ENCODE results near the gene ENPP1. TPM values are rescaled to one million over a fixed set of nuclear protein-coding genes. Genes with fewer than 3 reads are reported as not detected.

Gene ENPP1
- total RNA-seq, 1 experiment from 2014 or later = 29.7 TPM

DNA sequence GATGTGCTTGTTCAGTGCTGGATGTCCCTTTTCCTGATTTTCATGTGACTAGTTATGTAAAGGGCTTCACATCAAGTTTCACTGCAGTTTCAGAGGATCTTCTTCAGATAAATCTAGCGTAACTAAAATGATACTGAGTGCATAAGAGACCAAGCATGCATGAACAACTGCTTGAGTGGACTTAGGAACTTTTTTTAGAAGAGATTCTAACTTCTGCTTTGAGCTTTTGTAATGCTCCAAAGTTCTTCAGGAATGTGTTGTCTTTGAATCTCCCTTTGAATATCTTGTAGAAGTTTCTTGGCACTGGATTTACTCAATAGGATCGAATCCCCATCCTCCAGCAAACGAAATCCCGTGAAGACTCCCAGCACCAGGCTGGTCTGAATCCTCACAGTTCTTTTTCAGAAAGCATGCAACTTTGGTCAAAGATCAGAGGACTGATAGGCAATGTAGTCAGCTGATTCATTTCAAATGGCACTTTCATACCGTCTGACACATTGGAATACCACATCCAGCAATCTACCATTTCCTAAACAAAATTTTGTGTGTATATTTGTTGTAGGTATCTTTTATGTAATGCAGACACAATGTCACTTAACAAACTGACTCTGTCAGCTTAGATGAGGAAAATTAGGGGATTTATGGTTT, 33.2 kb downstream of the ENPP1 start:
- Mint-ChIP-seq H3K27ac (no peak overlapping the region; the same call in 1 of the 2 replicates), H3K36me3 (no peaks in the 10 kb centered on the region), H3K4me1 (peaks cover 18% of the 10 kb centered on the region), H3K4me3 (no peak overlapping the region), H3K9me3 (no peaks in the 10 kb centered on the region), H3K27me3 (ENCODE audit: low read depth) (no peaks in the 10 kb centered on the region)
- ChIA-PET CTCF (no interaction called here), POLR2A (no interaction called here)
- DNase-seq (ENCODE audit: low spot score) (no peak), ATAC-seq (no peak)
- TF ChIP-seq, protein P1, sequence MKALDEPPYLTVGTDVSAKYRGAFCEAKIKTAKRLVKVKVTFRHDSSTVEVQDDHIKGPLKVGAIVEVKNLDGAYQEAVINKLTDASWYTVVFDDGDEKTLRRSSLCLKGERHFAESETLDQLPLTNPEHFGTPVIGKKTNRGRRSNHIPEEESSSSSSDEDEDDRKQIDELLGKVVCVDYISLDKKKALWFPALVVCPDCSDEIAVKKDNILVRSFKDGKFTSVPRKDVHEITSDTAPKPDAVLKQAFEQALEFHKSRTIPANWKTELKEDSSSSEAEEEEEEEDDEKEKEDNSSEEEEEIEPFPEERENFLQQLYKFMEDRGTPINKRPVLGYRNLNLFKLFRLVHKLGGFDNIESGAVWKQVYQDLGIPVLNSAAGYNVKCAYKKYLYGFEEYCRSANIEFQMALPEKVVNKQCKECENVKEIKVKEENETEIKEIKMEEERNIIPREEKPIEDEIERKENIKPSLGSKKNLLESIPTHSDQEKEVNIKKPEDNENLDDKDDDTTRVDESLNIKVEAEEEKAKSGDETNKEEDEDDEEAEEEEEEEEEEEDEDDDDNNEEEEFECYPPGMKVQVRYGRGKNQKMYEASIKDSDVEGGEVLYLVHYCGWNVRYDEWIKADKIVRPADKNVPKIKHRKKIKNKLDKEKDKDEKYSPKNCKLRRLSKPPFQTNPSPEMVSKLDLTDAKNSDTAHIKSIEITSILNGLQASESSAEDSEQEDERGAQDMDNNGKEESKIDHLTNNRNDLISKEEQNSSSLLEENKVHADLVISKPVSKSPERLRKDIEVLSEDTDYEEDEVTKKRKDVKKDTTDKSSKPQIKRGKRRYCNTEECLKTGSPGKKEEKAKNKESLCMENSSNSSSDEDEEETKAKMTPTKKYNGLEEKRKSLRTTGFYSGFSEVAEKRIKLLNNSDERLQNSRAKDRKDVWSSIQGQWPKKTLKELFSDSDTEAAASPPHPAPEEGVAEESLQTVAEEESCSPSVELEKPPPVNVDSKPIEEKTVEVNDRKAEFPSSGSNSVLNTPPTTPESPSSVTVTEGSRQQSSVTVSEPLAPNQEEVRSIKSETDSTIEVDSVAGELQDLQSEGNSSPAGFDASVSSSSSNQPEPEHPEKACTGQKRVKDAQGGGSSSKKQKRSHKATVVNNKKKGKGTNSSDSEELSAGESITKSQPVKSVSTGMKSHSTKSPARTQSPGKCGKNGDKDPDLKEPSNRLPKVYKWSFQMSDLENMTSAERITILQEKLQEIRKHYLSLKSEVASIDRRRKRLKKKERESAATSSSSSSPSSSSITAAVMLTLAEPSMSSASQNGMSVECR (CRISPR knock-in tag; IDR thresholded peaks at IDR 0.05; ENCODE audit: borderline replicate concordance) = no peak
- no peak for TF ChIP-seq ZNF219 (CRISPR knock-in tag; IDR thresholded peaks at IDR 0.05; ENCODE audit: borderline replicate concordance)
- TF ChIP-seq, protein P2, sequence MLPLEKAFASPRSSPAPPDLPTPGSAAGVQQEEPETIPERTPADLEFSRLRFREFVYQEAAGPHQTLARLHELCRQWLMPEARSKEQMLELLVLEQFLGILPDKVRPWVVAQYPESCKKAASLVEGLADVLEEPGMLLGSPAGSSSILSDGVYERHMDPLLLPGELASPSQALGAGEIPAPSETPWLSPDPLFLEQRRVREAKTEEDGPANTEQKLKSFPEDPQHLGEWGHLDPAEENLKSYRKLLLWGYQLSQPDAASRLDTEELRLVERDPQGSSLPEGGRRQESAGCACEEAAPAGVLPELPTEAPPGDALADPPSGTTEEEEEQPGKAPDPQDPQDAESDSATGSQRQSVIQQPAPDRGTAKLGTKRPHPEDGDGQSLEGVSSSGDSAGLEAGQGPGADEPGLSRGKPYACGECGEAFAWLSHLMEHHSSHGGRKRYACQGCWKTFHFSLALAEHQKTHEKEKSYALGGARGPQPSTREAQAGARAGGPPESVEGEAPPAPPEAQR (CRISPR knock-in tag; IDR thresholded peaks at IDR 0.05) = no peak
- TF ChIP-seq, protein P3, sequence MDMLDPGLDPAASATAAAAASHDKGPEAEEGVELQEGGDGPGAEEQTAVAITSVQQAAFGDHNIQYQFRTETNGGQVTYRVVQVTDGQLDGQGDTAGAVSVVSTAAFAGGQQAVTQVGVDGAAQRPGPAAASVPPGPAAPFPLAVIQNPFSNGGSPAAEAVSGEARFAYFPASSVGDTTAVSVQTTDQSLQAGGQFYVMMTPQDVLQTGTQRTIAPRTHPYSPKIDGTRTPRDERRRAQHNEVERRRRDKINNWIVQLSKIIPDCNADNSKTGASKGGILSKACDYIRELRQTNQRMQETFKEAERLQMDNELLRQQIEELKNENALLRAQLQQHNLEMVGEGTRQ (CRISPR knock-in tag; IDR thresholded peaks at IDR 0.05) = no peak
- TF ChIP-seq, protein P4, sequence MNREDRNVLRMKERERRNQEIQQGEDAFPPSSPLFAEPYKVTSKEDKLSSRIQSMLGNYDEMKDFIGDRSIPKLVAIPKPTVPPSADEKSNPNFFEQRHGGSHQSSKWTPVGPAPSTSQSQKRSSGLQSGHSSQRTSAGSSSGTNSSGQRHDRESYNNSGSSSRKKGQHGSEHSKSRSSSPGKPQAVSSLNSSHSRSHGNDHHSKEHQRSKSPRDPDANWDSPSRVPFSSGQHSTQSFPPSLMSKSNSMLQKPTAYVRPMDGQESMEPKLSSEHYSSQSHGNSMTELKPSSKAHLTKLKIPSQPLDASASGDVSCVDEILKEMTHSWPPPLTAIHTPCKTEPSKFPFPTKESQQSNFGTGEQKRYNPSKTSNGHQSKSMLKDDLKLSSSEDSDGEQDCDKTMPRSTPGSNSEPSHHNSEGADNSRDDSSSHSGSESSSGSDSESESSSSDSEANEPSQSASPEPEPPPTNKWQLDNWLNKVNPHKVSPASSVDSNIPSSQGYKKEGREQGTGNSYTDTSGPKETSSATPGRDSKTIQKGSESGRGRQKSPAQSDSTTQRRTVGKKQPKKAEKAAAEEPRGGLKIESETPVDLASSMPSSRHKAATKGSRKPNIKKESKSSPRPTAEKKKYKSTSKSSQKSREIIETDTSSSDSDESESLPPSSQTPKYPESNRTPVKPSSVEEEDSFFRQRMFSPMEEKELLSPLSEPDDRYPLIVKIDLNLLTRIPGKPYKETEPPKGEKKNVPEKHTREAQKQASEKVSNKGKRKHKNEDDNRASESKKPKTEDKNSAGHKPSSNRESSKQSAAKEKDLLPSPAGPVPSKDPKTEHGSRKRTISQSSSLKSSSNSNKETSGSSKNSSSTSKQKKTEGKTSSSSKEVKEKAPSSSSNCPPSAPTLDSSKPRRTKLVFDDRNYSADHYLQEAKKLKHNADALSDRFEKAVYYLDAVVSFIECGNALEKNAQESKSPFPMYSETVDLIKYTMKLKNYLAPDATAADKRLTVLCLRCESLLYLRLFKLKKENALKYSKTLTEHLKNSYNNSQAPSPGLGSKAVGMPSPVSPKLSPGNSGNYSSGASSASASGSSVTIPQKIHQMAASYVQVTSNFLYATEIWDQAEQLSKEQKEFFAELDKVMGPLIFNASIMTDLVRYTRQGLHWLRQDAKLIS (CRISPR knock-in tag; IDR thresholded peaks at IDR 0.05; ENCODE audit: borderline replicate concordance) = no peak
- no peak for TF ChIP-seq NR3C1 (CRISPR knock-in tag; conservative IDR thresholded peaks at IDR 0.05; ENCODE audit: low read depth)
- TF ChIP-seq TEAD4 (CRISPR knock-in tag; IDR thresholded peaks at IDR 0.05) = no peak
- TF ChIP-seq ZNF263 (CRISPR knock-in tag; IDR thresholded peaks at IDR 0.05; ENCODE audit: low read depth) = no peak
- TF ChIP-seq ZNF416 (CRISPR knock-in tag; IDR thresholded peaks at IDR 0.05) = no peak
- TF ChIP-seq, protein P5, sequence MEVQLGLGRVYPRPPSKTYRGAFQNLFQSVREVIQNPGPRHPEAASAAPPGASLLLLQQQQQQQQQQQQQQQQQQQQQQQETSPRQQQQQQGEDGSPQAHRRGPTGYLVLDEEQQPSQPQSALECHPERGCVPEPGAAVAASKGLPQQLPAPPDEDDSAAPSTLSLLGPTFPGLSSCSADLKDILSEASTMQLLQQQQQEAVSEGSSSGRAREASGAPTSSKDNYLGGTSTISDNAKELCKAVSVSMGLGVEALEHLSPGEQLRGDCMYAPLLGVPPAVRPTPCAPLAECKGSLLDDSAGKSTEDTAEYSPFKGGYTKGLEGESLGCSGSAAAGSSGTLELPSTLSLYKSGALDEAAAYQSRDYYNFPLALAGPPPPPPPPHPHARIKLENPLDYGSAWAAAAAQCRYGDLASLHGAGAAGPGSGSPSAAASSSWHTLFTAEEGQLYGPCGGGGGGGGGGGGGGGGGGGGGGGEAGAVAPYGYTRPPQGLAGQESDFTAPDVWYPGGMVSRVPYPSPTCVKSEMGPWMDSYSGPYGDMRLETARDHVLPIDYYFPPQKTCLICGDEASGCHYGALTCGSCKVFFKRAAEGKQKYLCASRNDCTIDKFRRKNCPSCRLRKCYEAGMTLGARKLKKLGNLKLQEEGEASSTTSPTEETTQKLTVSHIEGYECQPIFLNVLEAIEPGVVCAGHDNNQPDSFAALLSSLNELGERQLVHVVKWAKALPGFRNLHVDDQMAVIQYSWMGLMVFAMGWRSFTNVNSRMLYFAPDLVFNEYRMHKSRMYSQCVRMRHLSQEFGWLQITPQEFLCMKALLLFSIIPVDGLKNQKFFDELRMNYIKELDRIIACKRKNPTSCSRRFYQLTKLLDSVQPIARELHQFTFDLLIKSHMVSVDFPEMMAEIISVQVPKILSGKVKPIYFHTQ (CRISPR knock-in tag; IDR thresholded peaks at IDR 0.05) = no peak
- TF ChIP-seq, protein P6, sequence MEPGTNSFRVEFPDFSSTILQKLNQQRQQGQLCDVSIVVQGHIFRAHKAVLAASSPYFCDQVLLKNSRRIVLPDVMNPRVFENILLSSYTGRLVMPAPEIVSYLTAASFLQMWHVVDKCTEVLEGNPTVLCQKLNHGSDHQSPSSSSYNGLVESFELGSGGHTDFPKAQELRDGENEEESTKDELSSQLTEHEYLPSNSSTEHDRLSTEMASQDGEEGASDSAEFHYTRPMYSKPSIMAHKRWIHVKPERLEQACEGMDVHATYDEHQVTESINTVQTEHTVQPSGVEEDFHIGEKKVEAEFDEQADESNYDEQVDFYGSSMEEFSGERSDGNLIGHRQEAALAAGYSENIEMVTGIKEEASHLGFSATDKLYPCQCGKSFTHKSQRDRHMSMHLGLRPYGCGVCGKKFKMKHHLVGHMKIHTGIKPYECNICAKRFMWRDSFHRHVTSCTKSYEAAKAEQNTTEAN (CRISPR knock-in tag; IDR thresholded peaks at IDR 0.05) = no peak
- TF ChIP-seq NR2C2 (CRISPR knock-in tag; IDR thresholded peaks at IDR 0.05) = no peak
- TF ChIP-seq ELF4 (CRISPR knock-in tag; IDR thresholded peaks at IDR 0.05; ENCODE audit: low read depth) = no peak
- no peak for TF ChIP-seq FOXP1 (CRISPR knock-in tag; IDR thresholded peaks at IDR 0.05; ENCODE audit: borderline replicate concordance)
- TF ChIP-seq CBFB (CRISPR knock-in tag; IDR thresholded peaks at IDR 0.05; ENCODE audit: low read depth) = no peak
- no peak for TF ChIP-seq TP53 (CRISPR knock-in tag; IDR thresholded peaks at IDR 0.05)

Measured in WTC11 (cell line).